AG08395 (cell line): ENCODE measurements around the gene PCLAF.
"Not testable (repeated sequence)": the region's sequence is repeated elsewhere in the genome, so short reads cannot be mapped to it uniquely, and the experiment has no call there.

Source experiments
- DNase-seq: peaks from one replicate; pipeline ENCODE4 v3.0.0; 2012; ENCODE audit warnings: mixed read lengths, low spot score

PCLAF gene

GRCh38 chr15:64361259-64361658 lies 20.0 kb downstream of the PCLAF start:
- DNase-seq = no peak

- DNase-seq = no peak
These were observed 24.6 kb downstream of the PCLAF start for GRCh38 chr15:64356710-64357040.

- DNase-seq = peak; percentile 94
These were observed 25.1 kb downstream of the PCLAF start, which contains the start of gene CSNK1G1 for GRCh38 chr15:64355944-64356709. Gene CSNK1G1, minus strand, starts transcription at chr15:64356173. Its CDS starts 55,674 bp downstream, at chr15:64300499.

- DNase-seq = no peak
These were observed 25.8 kb downstream of the PCLAF start for GRCh38 chr15:64355348-64355943.

GRCh38 chr15:64354688-64355344 lies 26.4 kb downstream of the PCLAF start:
- no peak for DNase-seq

GRCh38 chr15:64351265-64351664 lies 30.0 kb downstream of the PCLAF start:
- no peak for DNase-seq

GRCh38 chr15:64349375-64349774 lies 31.9 kb downstream of the PCLAF start:
- no peak for DNase-seq

- DNase-seq = peak; percentile 9
These were observed 32.8 kb downstream of the PCLAF start for GRCh38 chr15:64348455-64348854.

- not testable (repeated sequence) for DNase-seq
These were observed 35.0 kb downstream of the PCLAF start for GRCh38 chr15:64346242-64346641.

- no peak for DNase-seq
These were observed 36.5 kb downstream of the PCLAF start for GRCh38 chr15:64344651-64345294.

GRCh38 chr15:64343841-64344240 lies 37.4 kb downstream of the PCLAF start:
- peak; percentile 13 for DNase-seq

GRCh38 chr15:64343222-64343621 lies 38.0 kb downstream of the PCLAF start:
- peak; percentile 5 for DNase-seq

GRCh38 chr15:64341961-64342360 lies 39.3 kb downstream of the PCLAF start:
- no peak for DNase-seq

- no peak for DNase-seq
These were observed 40.9 kb downstream of the PCLAF start for GRCh38 chr15:64340355-64340754.

- DNase-seq = no peak
These were observed 43.5 kb downstream of the PCLAF start for GRCh38 chr15:64337761-64338160.

- DNase-seq = no peak
These were observed 47.0 kb downstream of the PCLAF start for GRCh38 chr15:64333986-64334929.

GRCh38 chr15:64333516-64333915 lies 47.7 kb downstream of the PCLAF start:
- no peak for DNase-seq

GRCh38 chr15:64331668-64332067 lies 49.6 kb downstream of the PCLAF start:
- not testable (repeated sequence) for DNase-seq

- DNase-seq = not testable (repeated sequence)
These were observed 54.3 kb downstream of the PCLAF start for GRCh38 chr15:64326975-64327374.

- DNase-seq = not testable (repeated sequence)
These were observed 54.8 kb downstream of the PCLAF start for GRCh38 chr15:64326458-64326857.

- DNase-seq = no peak
These were observed 56.9 kb downstream of the PCLAF start for GRCh38 chr15:64324165-64324877.
